ENCODE measurements around the gene SECTM1.
A peak's percentile ranks its signal among the peaks of the same experiment; 100 is the strongest.

SECTM1 gene

GRCh38 chr17:82277851-82278250, 55.7 kb downstream of the SECTM1 start:
- DNase-seq: no peak

DNA sequence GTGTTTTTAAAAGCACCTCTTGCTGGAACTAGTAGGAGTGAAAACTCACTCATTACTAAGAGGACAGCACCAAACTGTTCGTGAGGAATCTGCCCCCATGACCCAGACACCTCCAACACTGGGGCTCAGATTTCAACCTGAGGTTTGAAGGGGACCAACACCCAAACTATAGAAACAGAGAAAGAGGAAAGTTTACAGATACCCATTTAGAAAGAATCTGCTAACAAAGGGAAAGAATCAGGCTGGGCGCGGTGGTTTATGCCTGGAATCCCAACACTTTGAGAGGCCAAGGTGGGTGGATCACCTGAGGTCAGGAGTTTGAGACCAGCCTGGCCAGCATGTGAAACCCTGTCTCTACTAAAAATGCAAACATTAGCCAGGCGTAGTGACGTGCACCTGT, 56.6 kb downstream of the SECTM1 start:
- DNase-seq: no peak

- no peak for DNase-seq
Observed at GRCh38 chr17:82275326-82275725, 58.2 kb downstream of the SECTM1 start.

- DNase-seq: no peak
Observed at GRCh38 chr17:82274134-82275020, 59.2 kb downstream of the SECTM1 start.

DNA sequence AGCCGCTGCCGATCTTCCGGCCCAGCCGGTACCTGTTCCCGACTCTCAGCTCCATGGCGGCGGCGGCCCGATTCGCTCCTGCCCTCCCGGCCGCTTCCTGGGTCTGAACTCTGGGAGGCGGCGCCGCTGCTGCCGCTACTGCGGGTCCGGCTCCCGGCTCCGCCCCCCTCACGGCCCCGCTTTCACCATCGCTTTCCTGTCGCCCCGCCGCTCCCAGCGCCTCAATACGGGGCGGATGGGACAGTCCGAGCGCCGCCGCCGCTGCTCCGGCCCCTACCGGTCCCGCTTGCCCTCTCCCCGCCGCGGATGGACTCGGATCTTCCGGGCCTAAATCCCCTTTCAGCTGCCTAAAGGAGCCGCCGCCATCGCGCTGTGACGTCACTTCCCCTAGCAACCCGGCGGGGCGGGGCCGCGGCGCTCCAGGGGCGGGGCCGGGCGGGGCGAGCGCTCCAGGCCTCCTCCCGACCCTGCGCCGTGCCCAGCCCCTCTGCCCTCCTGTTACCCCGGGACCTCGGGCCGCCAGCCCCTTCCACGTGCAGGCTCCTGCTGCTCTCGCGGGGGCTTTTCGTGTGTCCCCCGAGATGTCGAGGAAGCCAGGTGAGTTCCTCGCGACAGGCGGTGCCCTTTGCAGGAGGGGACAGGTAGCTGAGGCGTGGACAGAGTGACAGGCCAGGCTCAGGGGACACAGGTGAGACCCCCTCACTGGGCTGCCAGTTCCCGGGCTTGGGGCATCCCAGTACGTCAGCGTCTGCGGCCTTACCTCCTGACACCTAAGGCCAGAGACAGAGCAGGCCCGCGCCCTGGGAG, 60.0 kb downstream of the SECTM1 start, which contains the start of gene CSNK1D:
CSNK1D (minus strand) TSS at position 374 of the 807 bp plus-strand sequence; CDS start at position 55, 319 bp downstream.
- DNase-seq: peak; percentile 90

- peak; percentile 62 for DNase-seq
Observed at GRCh38 chr17:82272495-82273326, 60.9 kb downstream of the SECTM1 start.

- DNase-seq: no peak
Observed at GRCh38 chr17:82271401-82271800, 62.2 kb downstream of the SECTM1 start.
